ENCODE results near the gene SNX15. TPM values are rescaled to one million over a fixed set of nuclear protein-coding genes. Genes with fewer than 3 reads are reported as not detected.
A peak's percentile ranks its signal among the peaks of the same experiment; 100 is the strongest.

Gene SNX15
- total RNA-seq, 1 donor from 2014 or later: 16.5 TPM

DNA sequence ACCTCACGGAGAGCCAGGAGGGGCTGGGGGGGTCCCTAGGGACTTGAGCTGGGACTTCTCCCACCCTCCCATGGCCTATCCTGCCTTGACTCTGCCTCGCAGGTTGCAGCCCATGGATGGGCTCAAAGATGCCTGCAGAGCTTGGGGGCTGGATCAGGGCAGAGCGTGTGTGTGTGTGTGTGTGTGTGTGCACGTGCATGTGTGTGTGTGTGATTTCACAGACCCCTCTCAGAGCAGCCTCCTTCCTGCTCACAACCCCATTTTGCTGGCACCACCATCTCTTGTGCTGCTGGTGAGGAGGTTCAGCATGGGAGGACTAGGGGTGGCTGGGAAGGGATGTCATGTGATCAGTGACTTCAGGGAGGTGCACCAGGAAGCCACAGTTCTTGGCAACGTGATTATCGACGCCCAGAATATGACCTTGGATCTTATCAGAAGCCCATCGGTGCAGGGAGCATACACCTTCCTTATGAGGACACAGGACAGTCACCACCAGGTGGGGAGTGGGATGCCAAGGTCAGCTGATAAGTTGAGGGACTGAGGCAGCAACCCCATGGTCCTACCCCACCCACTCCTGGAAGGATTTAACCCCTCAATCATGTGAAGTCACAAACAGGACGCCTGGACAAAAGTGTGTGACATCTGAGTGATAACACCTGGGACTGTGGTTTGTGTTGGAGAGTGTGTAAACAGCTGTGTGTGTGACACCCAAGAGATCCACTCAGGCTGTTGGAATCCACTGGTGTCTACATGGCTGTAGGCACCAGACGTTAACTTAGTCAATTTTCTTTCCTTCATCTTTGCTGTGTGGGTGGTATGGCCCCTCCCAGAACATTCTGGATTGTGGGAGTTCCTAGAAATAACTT, 33.0 kb downstream of the SNX15 start:
- no peak for DNase-seq (ENCODE audit: low read depth)
- TF ChIP-seq, protein P1, sequence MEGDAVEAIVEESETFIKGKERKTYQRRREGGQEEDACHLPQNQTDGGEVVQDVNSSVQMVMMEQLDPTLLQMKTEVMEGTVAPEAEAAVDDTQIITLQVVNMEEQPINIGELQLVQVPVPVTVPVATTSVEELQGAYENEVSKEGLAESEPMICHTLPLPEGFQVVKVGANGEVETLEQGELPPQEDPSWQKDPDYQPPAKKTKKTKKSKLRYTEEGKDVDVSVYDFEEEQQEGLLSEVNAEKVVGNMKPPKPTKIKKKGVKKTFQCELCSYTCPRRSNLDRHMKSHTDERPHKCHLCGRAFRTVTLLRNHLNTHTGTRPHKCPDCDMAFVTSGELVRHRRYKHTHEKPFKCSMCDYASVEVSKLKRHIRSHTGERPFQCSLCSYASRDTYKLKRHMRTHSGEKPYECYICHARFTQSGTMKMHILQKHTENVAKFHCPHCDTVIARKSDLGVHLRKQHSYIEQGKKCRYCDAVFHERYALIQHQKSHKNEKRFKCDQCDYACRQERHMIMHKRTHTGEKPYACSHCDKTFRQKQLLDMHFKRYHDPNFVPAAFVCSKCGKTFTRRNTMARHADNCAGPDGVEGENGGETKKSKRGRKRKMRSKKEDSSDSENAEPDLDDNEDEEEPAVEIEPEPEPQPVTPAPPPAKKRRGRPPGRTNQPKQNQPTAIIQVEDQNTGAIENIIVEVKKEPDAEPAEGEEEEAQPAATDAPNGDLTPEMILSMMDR (conservative IDR thresholded peaks at IDR 0.05; ENCODE audit: low read depth, low read length): no peak
- H3K4me3 ChIP-seq (ENCODE audit: low read depth, low read length): no peak overlapping the region

DNA sequence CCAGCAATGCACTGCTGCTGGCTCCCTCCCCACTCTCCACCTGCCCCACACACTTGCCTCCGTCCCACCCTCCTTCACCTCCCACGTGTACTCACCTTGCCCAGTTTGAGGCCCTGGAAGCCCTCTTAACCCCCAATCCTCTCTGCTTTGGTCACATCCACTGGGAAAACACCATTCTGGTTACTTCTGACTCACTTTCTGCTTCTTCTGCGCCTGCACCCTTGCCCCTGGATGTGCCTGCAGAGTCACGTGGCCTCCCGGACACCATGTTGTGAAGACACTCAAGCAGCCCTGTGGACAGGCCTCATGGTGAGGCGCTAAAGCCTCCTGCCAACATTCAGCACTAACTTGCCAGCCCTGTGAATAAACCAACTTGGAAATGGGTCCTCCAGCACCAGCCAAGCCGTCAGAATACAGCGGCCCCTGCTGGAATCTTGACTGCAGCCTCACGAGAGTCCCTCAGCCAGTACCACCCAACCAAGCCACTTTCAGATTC, 33.7 kb downstream of the SNX15 start:
- no peak overlapping the region for H3K4me3 ChIP-seq (ENCODE audit: low read depth, low read length)
- TF ChIP-seq, protein P1 (conservative IDR thresholded peaks at IDR 0.05; ENCODE audit: low read depth, low read length): peak; percentile 41
- DNase-seq (ENCODE audit: low read depth): no peak

DNA sequence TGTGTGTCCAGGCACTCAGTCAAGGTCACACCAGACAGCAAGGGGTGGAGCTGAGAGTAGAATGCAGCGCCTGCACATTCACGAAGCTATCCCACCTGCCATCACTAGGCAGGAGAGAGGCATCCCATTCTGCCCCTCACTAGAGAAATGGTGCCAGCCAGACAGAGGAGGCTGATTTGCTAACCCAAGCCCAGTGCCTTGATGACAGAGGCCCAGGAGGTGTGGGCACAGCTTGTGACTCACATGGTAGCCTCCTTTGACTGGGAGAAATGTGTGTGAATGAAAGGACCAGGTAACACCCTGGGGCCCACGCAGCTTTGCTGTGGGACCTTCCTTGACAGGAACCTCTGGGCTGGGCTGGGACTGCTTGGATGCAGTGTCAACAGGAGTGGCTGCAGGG, 36.3 kb downstream of the SNX15 start:
- DNase-seq (ENCODE audit: low read depth): no peak
- TF ChIP-seq, protein P1 (conservative IDR thresholded peaks at IDR 0.05; ENCODE audit: low read depth, low read length): no peak
- H3K4me3 ChIP-seq (ENCODE audit: low read depth, low read length): no peak overlapping the region

DNA sequence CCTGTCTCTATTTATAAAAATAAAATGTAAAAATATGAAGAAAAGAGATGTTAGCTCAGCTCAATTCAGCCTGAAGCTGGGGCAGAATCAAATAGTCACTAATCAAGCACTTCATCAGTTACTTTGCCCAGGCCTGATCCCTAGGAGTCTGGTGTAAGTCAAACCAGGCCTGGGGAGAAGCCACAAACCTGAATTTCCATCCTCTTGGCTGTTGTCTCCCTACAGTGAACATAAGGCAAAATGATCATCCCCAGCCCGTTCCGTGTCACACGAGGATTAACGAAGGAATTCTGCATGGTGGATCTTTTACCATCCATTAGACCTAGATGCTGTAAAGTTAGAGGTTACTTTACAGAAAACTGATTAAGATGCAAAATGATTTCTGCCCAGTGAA, 37.6 kb downstream of the SNX15 start:
- TF ChIP-seq, protein P1 (conservative IDR thresholded peaks at IDR 0.05; ENCODE audit: low read depth, low read length): no peak
- no peak overlapping the region for H3K4me3 ChIP-seq (ENCODE audit: low read depth, low read length)
- no peak for DNase-seq (ENCODE audit: low read depth)

DNA sequence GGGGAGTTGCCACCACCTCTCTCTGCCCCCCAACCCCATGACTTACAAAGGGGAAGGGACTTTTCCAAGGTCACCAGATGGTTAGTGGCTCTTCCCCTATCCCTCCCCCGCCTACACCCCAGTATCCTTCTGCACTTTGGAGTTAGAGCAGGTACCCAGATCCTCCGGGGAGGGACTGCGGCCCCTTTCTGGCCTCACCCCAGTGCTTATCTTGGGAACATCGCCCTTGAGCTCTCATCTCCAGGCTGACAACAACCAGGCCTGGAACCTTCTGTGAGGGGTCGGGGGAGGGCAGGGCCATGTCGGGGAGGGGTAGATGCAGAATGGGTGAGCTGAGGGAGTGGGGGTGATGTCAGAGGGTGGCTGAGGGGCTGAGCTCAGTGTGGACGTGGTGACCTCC, 38.6 kb downstream of the SNX15 start:
- DNase-seq (ENCODE audit: low read depth): no peak
- TF ChIP-seq, protein P1 (conservative IDR thresholded peaks at IDR 0.05; ENCODE audit: low read depth, low read length): no peak
- no peak overlapping the region for H3K4me3 ChIP-seq (ENCODE audit: low read depth, low read length)

DNA sequence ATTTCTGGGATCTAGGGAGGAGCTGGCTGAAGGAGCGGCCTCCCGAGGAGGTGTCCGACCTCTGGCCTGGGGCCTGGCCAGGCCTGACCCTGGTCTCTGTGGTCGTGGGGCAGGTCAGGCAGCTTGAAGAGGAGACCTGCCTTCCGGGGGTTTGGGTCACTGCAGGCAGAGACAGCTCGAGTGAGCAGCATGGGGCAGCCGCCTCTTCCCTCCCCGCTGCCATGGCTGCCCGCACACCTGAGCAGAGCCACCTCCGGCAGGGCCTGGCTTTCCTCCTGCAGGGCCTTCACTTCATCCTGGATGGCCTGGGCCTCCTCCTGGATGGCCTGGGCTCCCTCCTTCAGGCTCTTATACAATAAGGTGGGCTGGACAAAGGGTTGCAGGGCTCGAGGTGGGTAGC, 39.1 kb downstream of the SNX15 start:
- no peak overlapping the region for H3K4me3 ChIP-seq (ENCODE audit: low read depth, low read length)
- no peak for DNase-seq (ENCODE audit: low read depth)
- TF ChIP-seq, protein P1 (conservative IDR thresholded peaks at IDR 0.05; ENCODE audit: low read depth, low read length): no peak

Measured in epithelial cell of proximal tubule (primary cell).